Measurements from ENCODE around the gene NEB. TPM values are rescaled to one million over a fixed set of nuclear protein-coding genes. Genes with fewer than 3 reads are reported as not detected.
A peak's percentile ranks its signal among the peaks of the same experiment; 100 is the strongest.

The NEB gene
- total and polyA plus RNA-seq, 2 of the 13 experiments (the other 11 are each of a cell fraction or from before 2014, with no cell fraction given) = 0.21 to 0.24 TPM

DNA sequence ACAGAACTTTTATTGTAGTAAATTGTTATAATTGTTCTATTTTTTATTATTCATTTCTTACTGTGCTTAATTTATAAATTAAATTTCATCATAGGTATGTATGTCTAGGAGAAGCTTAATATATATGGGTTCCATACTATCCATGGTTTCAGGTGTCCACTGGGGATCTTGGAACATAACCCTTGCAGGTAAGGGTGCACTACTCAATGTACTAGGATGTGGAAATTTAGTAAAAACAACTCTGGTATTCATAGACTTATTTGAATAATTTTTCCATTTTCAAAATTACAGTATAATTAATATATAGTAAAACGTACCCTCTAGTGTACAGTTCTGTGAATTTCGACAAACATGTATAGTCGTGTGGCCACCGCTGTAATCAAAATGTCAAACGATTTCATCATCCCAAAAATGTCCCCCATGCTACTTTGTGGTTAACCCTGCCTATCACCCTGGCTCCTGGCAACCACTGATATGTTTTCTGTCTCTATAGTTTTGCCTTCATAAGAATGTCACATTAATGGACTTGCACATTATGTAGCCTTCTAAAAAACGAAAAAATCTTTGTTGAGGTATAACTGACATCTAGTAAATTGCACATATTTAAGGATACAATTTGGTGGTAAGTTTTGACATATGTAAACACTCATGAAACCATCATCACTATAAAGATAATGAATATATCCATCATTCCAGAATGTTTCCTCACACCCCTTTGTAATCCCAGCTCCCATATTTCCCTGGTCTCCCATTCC lies 48.3 kb upstream of the NEB start:
- H3K4me2 ChIP-seq (ENCODE audit: low read depth, low read length) = no peak overlapping the region
- H3K9me3 ChIP-seq (ENCODE audit: low read length) = no peaks in the 10 kb centered on the region
- POLR2A ChIA-PET = no interaction called here
- no peaks in the 10 kb centered on the region for H3K27me3 ChIP-seq (ENCODE audit: control insufficient read depth in 1 of 2, insufficient read depth in 2 of 2, low read length in 2 of 2)
- 0 out of 2 replicates have a peak, but pooled peaks have one; percentile 22 for TF ChIP-seq GFI1 (CRISPR knock-in tag; IDR thresholded peaks at IDR 0.05; ENCODE audit: borderline replicate concordance)
- TF ChIP-seq CEBPB (IDR thresholded peaks at IDR 0.05; ENCODE audit: borderline replicate concordance, low read depth, low read length) = peak; percentile 16; the same call in 1 of the 2 replicates
- TF ChIP-seq, protein P1, sequence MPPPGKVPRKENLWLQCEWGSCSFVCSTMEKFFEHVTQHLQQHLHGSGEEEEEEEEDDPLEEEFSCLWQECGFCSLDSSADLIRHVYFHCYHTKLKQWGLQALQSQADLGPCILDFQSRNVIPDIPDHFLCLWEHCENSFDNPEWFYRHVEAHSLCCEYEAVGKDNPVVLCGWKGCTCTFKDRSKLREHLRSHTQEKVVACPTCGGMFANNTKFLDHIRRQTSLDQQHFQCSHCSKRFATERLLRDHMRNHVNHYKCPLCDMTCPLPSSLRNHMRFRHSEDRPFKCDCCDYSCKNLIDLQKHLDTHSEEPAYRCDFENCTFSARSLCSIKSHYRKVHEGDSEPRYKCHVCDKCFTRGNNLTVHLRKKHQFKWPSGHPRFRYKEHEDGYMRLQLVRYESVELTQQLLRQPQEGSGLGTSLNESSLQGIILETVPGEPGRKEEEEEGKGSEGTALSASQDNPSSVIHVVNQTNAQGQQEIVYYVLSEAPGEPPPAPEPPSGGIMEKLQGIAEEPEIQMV (CRISPR knock-in tag; IDR thresholded peaks at IDR 0.05; ENCODE audit: low read depth) = no peak
- TF ChIP-seq RFX3 (CRISPR knock-in tag; IDR thresholded peaks at IDR 0.05) = no peak
- TF ChIP-seq NFATC3 (CRISPR knock-in tag; IDR thresholded peaks at IDR 0.05) = no peak
- TF ChIP-seq SAFB2 (CRISPR knock-in tag; IDR thresholded peaks at IDR 0.05; ENCODE audit: borderline replicate concordance, low read depth) = no peak
- no peak for TF ChIP-seq ZNF687 (CRISPR knock-in tag; IDR thresholded peaks at IDR 0.05)
- TF ChIP-seq ARNT2 (CRISPR knock-in tag; IDR thresholded peaks at IDR 0.05; ENCODE audit: low read depth) = no peak
- no peak for TF ChIP-seq MAFF (IDR thresholded peaks at IDR 0.05; ENCODE audit: low read depth, low read length)
- TF ChIP-seq CEBPG (CRISPR knock-in tag; IDR thresholded peaks at IDR 0.05) = no peak
- TF ChIP-seq TEAD3 (CRISPR knock-in tag; optimal IDR thresholded peaks at IDR 0.05; ENCODE audit: borderline replicate concordance) = no peak
- TF ChIP-seq ZNF207 (IDR thresholded peaks at IDR 0.05; ENCODE audit: borderline replicate concordance) = no peak
- no peak for TF ChIP-seq NAIF1 (CRISPR knock-in tag; IDR thresholded peaks at IDR 0.05; ENCODE audit: borderline replicate concordance)
- ATAC-seq (no peak), FAIRE-seq (no peak), DNase-seq (ENCODE audit: low spot score) (no peak)
- no peaks in the 10 kb centered on the region for H3K4me1 ChIP-seq (ENCODE audit: insufficient read depth, low read length)
- no peak overlapping the region for H3K4me3 ChIP-seq (replicated peaks in 1 of 3; ENCODE audit: insufficient read depth in 1 of 3, low read depth in 2 of 3, low read length in 3 of 3)
- no peak overlapping the region for H3K27ac ChIP-seq (ENCODE audit: extremely low read length, insufficient read depth, low read length)
- no peaks in the 10 kb centered on the region for H3K79me2 ChIP-seq (ENCODE audit: insufficient read depth, low read length)
- no peaks in the 10 kb centered on the region for H4K20me1 ChIP-seq (ENCODE audit: insufficient read depth, low read length)
- intact Hi-C loops (cut with micrococcal nuclease; ENCODE audit: unreplicated experiment) (no loop called here), in situ Hi-C loops (cut with HindIII; ENCODE audit: extremely low pct_ligation_motif_present, low pct_unique_long_range_greater_than_20kb) (no loop called here)
- CTCF ChIA-PET (ENCODE audit: low intra/inter-chr PET ratio, low total read pairs) = no interaction called here
- no TSS peak for BruUV-seq (replicated peaks)
- H2AFZ ChIP-seq (ENCODE audit: low read length) = no peak overlapping the region
- no peak overlapping the region for H3K9ac ChIP-seq (ENCODE audit: insufficient read depth, low read depth, low read length)
- 89% methylated on average over 6 of the region's 6 CpGs for WGBS (ENCODE audit: low lambda C conversion rate)
- peaks cover 3 to 5% of the 10 kb centered on the region in 2 experiments; a peak in 2 of 5 replicates for H3K36me3 ChIP-seq (replicated peaks in 1 of 2; ENCODE audit: control insufficient read depth in 1 of 2, insufficient read depth in 2 of 2, low read length in 2 of 2)
